D721Med (cell line): ENCODE data around the gene EDAR.
A peak's percentile ranks its signal among the peaks of the same experiment; 100 is the strongest.

Source experiments
- DNase-seq: peaks from one replicate; pipeline ENCODE4 v3.0.0; 2011; ENCODE audit warnings: low spot score; ENCODE audit not compliant: insufficient read length
- FAIRE-seq: peaks from 2 replicates; lab custom pipeline; 2011; peaks lifted over from hg19 to GRCh38; lab: Jason Lieb, UNC
- TF ChIP-seq, protein P1 (sequence below): IDR thresholded peaks from 2 replicates; pipeline ENCODE4 v1.5.1; 2012; ENCODE audit warnings: mild to moderate bottlenecking, control low read depth; ENCODE audit not compliant: insufficient read depth; ENCODE audit errors: missing control alignments

EDAR gene

GRCh38 chr2:108926561-108927380 is 62.2 kb downstream of the EDAR start:
- DNase-seq (no peak), FAIRE-seq (no peak)
- TF ChIP-seq, protein P1, sequence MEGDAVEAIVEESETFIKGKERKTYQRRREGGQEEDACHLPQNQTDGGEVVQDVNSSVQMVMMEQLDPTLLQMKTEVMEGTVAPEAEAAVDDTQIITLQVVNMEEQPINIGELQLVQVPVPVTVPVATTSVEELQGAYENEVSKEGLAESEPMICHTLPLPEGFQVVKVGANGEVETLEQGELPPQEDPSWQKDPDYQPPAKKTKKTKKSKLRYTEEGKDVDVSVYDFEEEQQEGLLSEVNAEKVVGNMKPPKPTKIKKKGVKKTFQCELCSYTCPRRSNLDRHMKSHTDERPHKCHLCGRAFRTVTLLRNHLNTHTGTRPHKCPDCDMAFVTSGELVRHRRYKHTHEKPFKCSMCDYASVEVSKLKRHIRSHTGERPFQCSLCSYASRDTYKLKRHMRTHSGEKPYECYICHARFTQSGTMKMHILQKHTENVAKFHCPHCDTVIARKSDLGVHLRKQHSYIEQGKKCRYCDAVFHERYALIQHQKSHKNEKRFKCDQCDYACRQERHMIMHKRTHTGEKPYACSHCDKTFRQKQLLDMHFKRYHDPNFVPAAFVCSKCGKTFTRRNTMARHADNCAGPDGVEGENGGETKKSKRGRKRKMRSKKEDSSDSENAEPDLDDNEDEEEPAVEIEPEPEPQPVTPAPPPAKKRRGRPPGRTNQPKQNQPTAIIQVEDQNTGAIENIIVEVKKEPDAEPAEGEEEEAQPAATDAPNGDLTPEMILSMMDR, result no peak

- DNase-seq, result no peak
- no peak for FAIRE-seq
- TF ChIP-seq, protein P1, result no peak
Measured at GRCh38 chr2:108925735-108926134, 63.3 kb downstream of the EDAR start.

DNA sequence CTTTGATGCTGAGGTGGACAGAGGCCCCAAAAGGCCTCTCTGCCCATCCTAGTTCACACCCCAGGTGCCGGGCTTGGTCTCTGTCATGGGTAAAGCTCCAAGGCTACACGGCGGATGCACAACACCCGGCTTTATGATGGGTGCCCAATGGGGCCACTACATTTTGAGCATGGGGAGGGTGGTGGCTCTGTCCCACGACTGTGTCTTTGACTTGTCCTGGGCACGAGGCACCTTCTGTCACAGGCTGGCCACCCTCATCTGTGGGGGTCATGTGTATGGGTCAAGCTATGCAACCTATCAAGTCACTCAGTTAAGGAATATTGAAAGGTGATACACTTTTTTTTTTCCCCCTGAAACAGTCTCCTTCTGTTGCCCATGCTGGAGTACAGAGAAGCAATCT is 63.7 kb downstream of the EDAR start:
- DNase-seq (no peak), FAIRE-seq (no peak)
- TF ChIP-seq, protein P1, result no peak

- peak; percentile 56 for DNase-seq
- TF ChIP-seq, protein P1, result peak; percentile 14
- no peak for FAIRE-seq
Measured at GRCh38 chr2:108924580-108925251, 64.3 kb downstream of the EDAR start.

DNA sequence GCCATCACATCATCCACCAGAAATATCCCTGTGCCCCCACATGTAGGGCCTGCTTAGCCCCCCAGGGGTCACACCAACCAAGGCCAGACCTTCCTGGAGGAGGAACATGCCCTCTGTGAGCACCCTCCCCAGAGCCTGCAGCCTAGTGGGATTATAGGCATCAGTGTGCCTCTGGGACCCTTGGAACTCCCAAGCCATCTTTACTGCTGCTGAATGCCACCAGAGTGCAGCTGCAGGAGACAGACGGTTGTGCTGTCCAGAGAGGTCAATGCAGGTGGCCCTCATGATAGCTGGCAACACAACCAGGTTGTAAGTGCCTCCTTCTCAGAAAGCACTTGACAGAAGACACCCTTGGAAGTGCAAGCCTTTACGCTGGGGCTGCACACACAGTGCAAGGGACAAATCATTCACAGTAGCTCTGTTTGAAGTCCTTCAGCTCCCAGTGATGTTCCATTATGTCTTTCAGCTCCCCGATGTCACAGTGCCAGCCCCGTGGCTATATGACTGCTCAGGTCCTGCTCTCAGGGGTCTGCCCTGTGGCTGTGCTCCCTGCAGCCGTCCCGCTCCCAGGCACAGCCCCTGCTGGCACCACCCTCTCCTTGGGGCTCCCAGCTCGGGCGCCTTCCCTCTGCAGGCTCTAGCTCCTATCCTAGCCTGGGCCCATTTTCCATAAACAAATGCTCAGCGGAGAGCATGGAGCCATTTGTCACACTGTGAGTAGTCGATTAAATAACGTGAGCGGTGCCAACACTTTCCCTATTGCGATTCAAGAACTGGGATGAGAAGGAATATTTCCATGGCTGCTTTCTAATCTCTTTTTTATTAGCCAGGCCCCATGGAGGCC is 65.1 kb downstream of the EDAR start:
- DNase-seq (no peak), FAIRE-seq (no peak)
- TF ChIP-seq, protein P1, result no peak

- no peak for DNase-seq
- FAIRE-seq, result no peak
- TF ChIP-seq, protein P1, result no peak
Measured at GRCh38 chr2:108923019-108923700, 65.9 kb downstream of the EDAR start.
